GM21825 (cell line): ENCODE results near the gene ZNF284.

Experiments
- ATAC-seq: cut with Tn5 transposase; IDR thresholded peaks from one replicate; pipeline ENCODE4 v1.9.1; 2021; ENCODE audit warnings: mild to moderate bottlenecking, moderate library complexity; ENCODE audit not compliant: unreplicated experiment

The ZNF284 gene

GRCh38 chr19:44071824-44072542 lies at the start of gene ZNF284:
Gene ZNF284 (plus strand): TSS chr19:44072159. CDS start chr19:44076390, 4,231 bp downstream.
- ATAC-seq, result peak; percentile 96

GRCh38 chr19:44024900-44025216 lies 47.1 kb upstream of the ZNF284 start:
- no peak for ATAC-seq

- ATAC-seq, result peak; percentile 92
Measured at GRCh38 chr19:44025217-44025936, 46.6 kb upstream of the ZNF284 start, which contains the start of gene ZNF222. Gene ZNF222 (plus strand): TSS chr19:44025379. CDS start chr19:44025437, 58 bp downstream.

DNA sequence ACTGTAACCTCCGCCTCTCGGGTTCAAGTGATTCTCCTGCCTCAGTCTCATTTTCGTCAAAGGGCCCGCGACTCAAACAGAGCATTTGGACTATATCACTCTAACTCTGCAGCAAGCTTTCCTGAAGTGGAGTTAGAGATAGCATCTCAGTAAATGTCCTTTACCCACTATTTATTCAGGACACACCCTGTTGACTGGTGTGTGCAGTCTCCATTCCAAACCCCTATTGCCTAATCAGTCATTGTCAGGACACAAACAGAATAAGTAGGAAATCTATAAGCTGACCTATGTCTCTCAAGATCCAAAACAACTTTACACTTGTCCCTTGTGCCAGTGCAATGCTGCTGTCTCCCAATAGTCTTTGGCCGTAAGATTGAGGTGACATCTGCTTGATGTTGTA lies 45.3 kb upstream of the ZNF284 start:
- no peak for ATAC-seq

- ATAC-seq, result no peak
Measured at GRCh38 chr19:44032001-44032610, 39.9 kb upstream of the ZNF284 start.

DNA sequence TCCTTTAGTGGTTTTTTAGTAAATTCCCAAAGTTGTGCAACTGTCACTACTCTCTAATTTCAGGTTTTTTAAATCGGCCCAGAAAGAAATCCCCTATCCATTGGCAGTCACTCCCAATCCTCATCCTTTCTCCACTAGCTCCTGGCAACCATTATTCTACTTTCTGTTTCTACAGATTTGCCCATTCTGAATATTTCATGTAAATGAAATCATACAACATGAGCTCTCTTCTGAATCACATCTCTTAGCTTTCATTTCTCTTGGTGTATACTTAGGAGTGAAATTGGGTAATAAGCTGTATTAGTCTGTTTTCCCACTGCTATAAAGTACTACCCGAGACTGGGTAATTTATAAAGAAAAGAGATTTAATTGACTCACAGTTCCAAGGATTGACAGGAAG lies 29.8 kb upstream of the ZNF284 start:
- ATAC-seq, result no peak

DNA sequence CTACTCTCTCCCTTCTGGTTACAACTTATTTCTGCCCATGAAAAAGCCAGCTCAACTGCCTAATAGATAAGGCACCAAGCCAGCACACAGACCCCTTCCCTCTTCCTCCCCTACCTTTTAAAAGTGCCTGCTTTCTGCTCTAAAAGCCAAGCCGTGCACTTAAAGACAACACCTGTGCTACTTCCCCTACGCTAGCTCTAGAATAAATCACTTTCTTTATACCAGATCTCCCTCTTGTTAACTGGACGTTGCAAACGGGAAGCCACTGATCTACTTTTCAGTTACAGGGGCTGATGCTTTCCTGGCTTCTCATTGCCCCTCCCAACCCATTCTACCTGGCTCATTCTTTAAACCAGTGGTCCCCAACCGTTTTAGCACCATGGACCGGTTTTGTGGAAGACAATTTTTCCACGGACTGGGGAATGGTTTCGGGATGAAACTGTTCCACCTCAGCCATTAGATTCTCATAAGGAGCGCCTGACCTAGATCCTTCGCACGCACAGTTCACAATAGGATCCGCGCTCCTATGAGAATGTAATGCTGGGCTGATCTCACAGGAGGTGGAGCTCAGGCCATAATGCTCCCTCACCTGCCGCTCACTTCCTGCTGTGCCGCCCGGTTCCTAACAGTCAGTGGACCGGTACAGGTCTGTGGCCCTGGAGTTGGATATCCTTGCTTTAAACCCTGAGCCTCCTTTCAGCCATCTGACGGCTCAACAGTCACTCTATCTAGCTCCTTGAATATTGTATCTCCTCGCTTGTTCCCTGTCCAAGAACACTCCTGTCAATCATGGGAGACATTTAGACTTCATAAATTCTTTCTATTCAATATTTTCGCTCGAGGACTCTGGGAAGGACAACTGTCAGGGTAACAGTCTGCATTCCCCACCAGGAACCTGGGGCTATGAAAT lies 21.0 kb upstream of the ZNF284 start:
- peak; percentile 10 for ATAC-seq

- ATAC-seq, result peak; percentile 81
Measured at GRCh38 chr19:44051650-44052402, 20.1 kb upstream of the ZNF284 start, which contains the start of gene ZNF223. Gene ZNF223 (plus strand): TSS chr19:44052036. CDS start chr19:44055177, 3,141 bp downstream.

- ATAC-seq, result no peak
Measured at GRCh38 chr19:44055870-44056269, 16.1 kb upstream of the ZNF284 start.

- no peak for ATAC-seq
Measured at GRCh38 chr19:44059229-44059628, 12.7 kb upstream of the ZNF284 start.

DNA sequence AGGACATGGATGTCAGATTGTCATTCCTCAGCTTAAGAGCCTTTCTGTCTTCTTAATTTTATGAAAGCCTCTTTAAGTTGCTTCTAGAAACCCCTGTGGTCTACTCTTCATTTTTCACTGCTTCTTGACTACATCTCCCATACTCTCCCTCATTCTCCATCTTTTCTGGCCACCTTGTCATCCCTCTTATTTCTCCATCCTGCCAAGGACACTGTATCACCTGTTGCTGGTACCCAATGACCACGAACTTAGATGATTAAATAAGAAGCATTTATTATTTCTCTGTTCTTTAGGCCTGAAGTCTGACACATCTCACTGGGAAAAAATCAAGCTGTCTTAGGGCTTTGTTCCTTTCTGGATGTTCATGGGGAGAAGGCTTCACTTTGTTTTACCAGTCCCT lies 10.9 kb upstream of the ZNF284 start:
- no peak for ATAC-seq

GRCh38 chr19:44066305-44066704 lies 5.7 kb upstream of the ZNF284 start:
- ATAC-seq, result no peak

GRCh38 chr19:44069415-44069814 lies 2.5 kb upstream of the ZNF284 start:
- ATAC-seq, result no peak

DNA sequence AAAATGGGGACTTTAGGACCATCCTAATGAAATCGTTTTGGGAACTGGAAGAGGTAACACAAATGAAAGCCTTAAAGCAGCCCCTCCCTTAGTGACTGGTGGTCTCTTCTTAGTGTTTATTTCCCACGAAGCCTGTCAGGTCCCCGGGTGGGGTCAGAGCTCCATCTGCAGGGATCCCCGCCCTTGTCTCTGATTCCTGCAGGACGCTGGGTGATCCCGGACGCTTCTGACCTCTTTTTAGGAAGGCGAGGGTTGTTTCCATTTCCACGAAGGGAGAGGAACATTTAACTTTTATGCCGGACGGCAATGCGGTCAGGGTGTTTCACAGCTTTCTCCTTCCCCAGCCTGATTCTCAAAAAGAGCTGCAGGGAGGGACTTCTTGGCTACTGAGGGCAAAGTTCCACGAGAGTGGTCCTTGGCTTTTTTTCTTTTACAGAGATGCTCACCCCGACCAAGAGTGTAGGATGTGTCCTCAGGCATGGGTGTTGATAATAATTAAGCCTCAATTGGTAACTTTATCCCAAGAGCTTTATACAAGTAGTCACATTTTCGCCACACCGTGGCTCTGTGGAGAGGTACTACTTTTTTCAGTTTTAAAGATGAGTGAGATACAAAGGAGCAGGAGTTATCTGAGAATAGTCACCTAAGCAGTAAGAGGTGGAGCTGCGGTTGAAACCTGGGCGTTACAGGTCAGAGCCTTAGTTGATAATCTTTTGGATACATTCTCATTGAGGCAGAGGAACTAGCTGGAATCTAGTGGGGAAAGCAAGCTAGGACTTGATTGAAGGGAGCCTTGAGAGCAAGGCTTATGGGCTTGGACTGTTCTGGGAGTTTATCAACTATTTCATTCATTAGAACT lies 813 bp downstream of the ZNF284 start:
- no peak for ATAC-seq

DNA sequence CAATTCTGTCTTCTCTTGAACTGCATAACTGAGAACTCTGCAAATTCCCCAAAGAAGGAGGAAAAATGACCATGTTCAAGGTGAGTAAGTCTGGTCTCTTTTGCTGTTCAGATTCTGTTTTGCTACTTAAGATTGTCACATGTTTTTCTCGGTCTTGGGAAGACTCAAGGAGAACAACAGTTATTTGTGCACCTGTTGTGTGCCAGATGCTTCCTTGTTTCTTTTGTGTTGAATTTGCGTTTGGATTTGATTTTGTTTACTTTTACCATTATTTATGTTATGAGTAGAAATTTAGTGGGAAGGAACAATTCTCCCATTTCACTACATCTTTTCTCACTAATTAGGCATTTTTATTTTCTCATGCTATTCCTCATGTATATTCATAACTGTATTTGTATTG lies 4.4 kb downstream of the ZNF284 start:
- ATAC-seq, result no peak

DNA sequence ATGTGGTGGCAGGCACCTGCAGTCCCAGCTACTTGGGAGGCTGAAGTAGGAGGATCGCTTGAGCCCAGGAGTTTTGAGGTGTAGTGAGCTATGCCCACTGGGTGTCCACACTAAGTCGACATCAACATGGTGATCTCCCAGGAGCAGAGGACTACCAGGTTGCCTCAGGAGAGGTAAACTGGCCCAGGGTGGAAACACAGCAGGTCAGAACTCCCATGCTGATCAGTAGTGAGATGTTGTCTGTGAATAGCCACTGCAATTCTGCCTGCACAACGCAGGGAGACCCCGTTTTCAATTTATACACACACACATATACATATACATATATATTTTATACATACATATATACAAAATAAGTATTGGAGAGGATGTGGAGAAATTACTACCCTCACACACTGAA lies 20.1 kb downstream of the ZNF284 start:
- ATAC-seq, result no peak

DNA sequence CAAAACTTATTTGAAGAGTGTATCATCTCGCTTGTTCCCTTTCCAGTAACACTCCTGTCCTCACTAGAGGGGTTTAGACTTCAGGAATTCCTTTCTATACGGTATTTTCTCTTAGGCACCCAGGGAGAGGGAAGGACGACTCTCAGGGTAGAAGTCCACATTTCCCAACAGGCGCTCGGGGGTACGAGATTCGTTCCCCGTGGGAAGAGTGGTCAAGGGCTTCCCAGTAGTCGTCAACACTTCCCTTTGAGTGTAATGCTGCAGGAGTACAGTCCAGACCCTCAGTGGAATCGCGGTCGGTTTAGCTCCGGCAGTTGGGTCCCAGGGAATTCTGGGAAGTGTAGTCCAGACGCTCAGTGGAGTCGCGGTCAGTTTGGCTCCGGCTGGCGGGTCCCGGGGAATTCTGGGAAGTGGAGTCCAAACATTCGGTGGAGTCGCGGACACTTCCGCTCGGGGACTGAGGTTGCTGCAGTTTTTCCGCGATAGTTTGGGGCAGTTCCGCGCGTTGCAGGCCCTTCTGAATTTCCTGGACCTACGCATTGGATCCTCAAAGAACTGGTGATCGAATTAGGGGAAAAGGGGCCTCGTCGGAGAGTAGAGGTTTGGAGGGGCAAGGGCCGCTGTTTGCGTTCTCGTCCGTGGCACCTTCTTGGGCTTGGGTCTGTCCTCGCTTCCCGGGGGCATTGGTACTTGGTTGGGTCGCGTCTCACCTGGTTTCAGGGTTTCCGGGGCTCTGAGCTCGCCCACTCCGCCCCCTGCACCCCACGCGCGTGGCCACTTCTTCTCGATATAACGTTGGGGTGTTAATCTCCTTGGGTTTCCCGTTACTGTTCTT lies 22.2 kb downstream of the ZNF284 start, which contains the start of gene ZNF224:
Gene ZNF224, plus strand, starts transcription at position 431 of the 835 bp plus-strand sequence. CDS start 3,513 bp downstream, outside the sequence.
- peak; percentile 87 for ATAC-seq

DNA sequence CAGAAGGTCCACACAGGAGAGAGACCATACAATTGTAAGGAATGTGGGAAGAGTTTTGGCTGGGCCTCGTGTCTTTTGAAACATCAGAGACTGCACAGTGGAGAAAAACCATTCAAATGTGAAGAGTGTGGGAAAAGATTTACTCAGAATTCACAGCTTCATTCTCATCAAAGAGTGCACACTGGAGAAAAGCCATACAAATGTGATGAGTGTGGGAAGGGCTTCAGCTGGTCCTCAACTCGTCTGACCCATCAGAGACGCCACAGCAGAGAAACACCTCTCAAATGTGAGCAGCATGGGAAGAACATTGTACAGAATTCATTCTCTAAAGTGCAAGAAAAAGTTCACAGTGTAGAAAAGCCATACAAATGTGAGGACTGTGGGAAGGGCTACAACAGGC lies 35.8 kb downstream of the ZNF284 start:
- no peak for ATAC-seq
